Measurements from ENCODE around the gene VPS37B.

GRCh38 chr12:122878780-122879612 is 16.9 kb downstream of the VPS37B start:
- TF ChIP-seq CTCF (IDR thresholded peaks at IDR 0.05; ENCODE audit: low read length) (no peak), EZH2 (optimal IDR thresholded peaks at IDR 0.05; ENCODE audit: low read depth, low read length) (no peak), EZH2phosphoT487 (IDR thresholded peaks at IDR 0.05; ENCODE audit: low read length) (no peak)
